ENCODE data around the gene CCDC61.

- TF ChIP-seq TAF1 (IDR thresholded peaks at IDR 0.05; ENCODE audit: low read depth, low read length) (no peak), POLR2A (IDR thresholded peaks at IDR 0.05; ENCODE audit: low read depth, low read length) (no peak), POLR2AphosphoS5 (IDR thresholded peaks at IDR 0.05; ENCODE audit: low read depth, low read length) (no peak), POU2F2 (IDR thresholded peaks at IDR 0.05; ENCODE audit: low read depth, low read length) (no peak), SPI1 (IDR thresholded peaks at IDR 0.05; ENCODE audit: low read depth, low read length) (no peak), PAX5 (IDR thresholded peaks at IDR 0.05; ENCODE audit: insufficient read depth, low read length, severe bottlenecking) (no peak)
Measured at GRCh38 chr19:46009530-46010510, 14.6 kb downstream of the CCDC61 start.

Measured in GM12891 (cell line).